NCI-H524 treated with DMSO at 0.1 percent for 48 hours (cell line): ENCODE data around the gene MTG2.

Experiments used
- DNase-seq: peaks from one replicate; lab custom pipeline; 2025; lab: John Stamatoyannopoulos, UW

Gene MTG2

GRCh38 chr20:62233684-62234083, 50.9 kb downstream of the MTG2 start:
- no peak for DNase-seq

- DNase-seq: no peak
Observed at GRCh38 chr20:62234339-62234738, 51.5 kb downstream of the MTG2 start.

GRCh38 chr20:62235001-62235776, 52.4 kb downstream of the MTG2 start:
- no peak for DNase-seq

- no peak for DNase-seq
Observed at GRCh38 chr20:62235777-62236157, 52.9 kb downstream of the MTG2 start.

GRCh38 chr20:62236200-62236599, 53.4 kb downstream of the MTG2 start:
- no peak for DNase-seq

GRCh38 chr20:62236766-62237513, 54.1 kb downstream of the MTG2 start:
- peak; percentile 5 for DNase-seq

GRCh38 chr20:62237514-62237800, 54.6 kb downstream of the MTG2 start:
- no peak for DNase-seq

- DNase-seq: peak; percentile 51
Observed at GRCh38 chr20:62237801-62238568, 55.2 kb downstream of the MTG2 start, which contains the start of gene OSBPL2. TSS of gene OSBPL2 (plus strand) at chr20:62238521. CDS start at chr20:62256185, 17,664 bp downstream.

- DNase-seq: no peak
Observed at GRCh38 chr20:62238569-62239277, 55.9 kb downstream of the MTG2 start.

GRCh38 chr20:62239278-62239879, 56.6 kb downstream of the MTG2 start:
- no peak for DNase-seq

GRCh38 chr20:62240020-62240685, 57.3 kb downstream of the MTG2 start:
- DNase-seq: no peak

- DNase-seq: no peak
Observed at GRCh38 chr20:62241506-62241905, 58.7 kb downstream of the MTG2 start.

- no peak for DNase-seq
Observed at GRCh38 chr20:62242176-62242575, 59.3 kb downstream of the MTG2 start.

GRCh38 chr20:62243106-62243505, 60.3 kb downstream of the MTG2 start:
- DNase-seq: no peak

- DNase-seq: no peak
Observed at GRCh38 chr20:62243906-62244515, 61.2 kb downstream of the MTG2 start.

- no peak for DNase-seq
Observed at GRCh38 chr20:62244644-62245108, 61.8 kb downstream of the MTG2 start.

- DNase-seq: no peak
Observed at GRCh38 chr20:62245911-62246280, 63.1 kb downstream of the MTG2 start.

- DNase-seq: no peak
Observed at GRCh38 chr20:62246431-62246830, 63.6 kb downstream of the MTG2 start.

- DNase-seq: no peak
Observed at GRCh38 chr20:62246872-62247652, 64.2 kb downstream of the MTG2 start.
